Neural progenitor cell (in vitro differentiated cells): ENCODE measurements around the gene SLC51B. TPM values are rescaled to one million over a fixed set of nuclear protein-coding genes. Genes with fewer than 3 reads are reported as not detected.
"Not testable (repeated sequence)": the region's sequence is repeated elsewhere in the genome, so short reads cannot be mapped to it uniquely, and the experiment has no call there.

Experiments
- DNase-seq: peaks from one replicate; pipeline ENCODE4 v3.0.0-alpha.2; 2016; ENCODE audit warnings: low spot score
- H2AFZ ChIP-seq: fragments of 200-600 bp; sonication (generic); replicated peaks from 2 replicates; pipeline ENCODE4 v1.6.1; 2016; ENCODE audit warnings: antibody characterized with exemption
- H3F3A ChIP-seq: fragments of 200-600 bp; sonication (generic); 2 replicates; pipeline ENCODE4 v1.6.1; 2016; ENCODE audit warnings: antibody characterized with exemption, low read depth
- H3K27ac ChIP-seq: fragments of 200-600 bp; sonication (generic); 2 replicates; pipeline ENCODE4 v1.5.1; 2016; ENCODE audit warnings: mild to moderate bottlenecking
- H3K27me3 ChIP-seq: fragments of 200-600 bp; sonication (generic); 2 replicates; pipeline ENCODE4 v1.6.1; 2016; ENCODE audit warnings: mild to moderate bottlenecking, moderate library complexity
- H3K36me3 ChIP-seq: fragments of 200-600 bp; sonication (generic); 2 replicates; pipeline ENCODE4 v1.5.1; 2016
- H3K4me1 ChIP-seq: fragments of 200-600 bp; sonication (generic); 2 replicates; pipeline ENCODE4 v1.6.1; 2016; ENCODE audit warnings: mixed run types
- H3K4me2 ChIP-seq: fragments of 200-600 bp; sonication (generic); 2 replicates; pipeline ENCODE4 v1.6.1; 2016
- H3K4me3 ChIP-seq: fragments of 200-600 bp; sonication (generic); 2 replicates; pipeline ENCODE4 v1.5.1; 2016
- H3K79me2 ChIP-seq: fragments of 200-600 bp; sonication (generic); 2 replicates; pipeline ENCODE4 v1.6.1; 2016; ENCODE audit warnings: low read depth
- H3K9ac ChIP-seq: fragments of 200-600 bp; sonication (generic); 2 replicates; pipeline ENCODE4 v1.6.1; 2016
- H3K9me3 ChIP-seq: fragments of 200-600 bp; sonication (generic); 2 replicates; pipeline ENCODE4 v1.5.1; 2016; ENCODE audit warnings: low read depth
- H4K20me1 ChIP-seq: fragments of 200-600 bp; sonication (generic); 2 replicates; pipeline ENCODE4 v1.6.1; 2016; ENCODE audit warnings: low read depth
- H3K27ac Mint-ChIP-seq: 3 replicates; pipeline ENCODE4 v1.8.0; 2021; ENCODE audit warnings: mixed read lengths
- H3K27me3 Mint-ChIP-seq: 2 replicates; pipeline ENCODE4 v1.8.0; 2022; ENCODE audit warnings: low read depth, mild to moderate bottlenecking, inconsistent platforms, moderate library complexity, mixed read lengths; ENCODE audit not compliant: insufficient read depth
- H3K36me3 Mint-ChIP-seq: 3 replicates; pipeline ENCODE4 v1.8.0; 2021; ENCODE audit warnings: mixed read lengths
- H3K4me1 Mint-ChIP-seq: 3 replicates; pipeline ENCODE4 v1.8.0; 2021; ENCODE audit warnings: mixed read lengths
- H3K4me3 Mint-ChIP-seq: 3 replicates; pipeline ENCODE4 v1.8.0; 2021; ENCODE audit warnings: mild to moderate bottlenecking, moderate library complexity, mixed read lengths
- H3K9me3 Mint-ChIP-seq: 3 replicates; pipeline ENCODE4 v1.8.0; 2020; ENCODE audit warnings: mixed read lengths
- EZH2 ChIP-seq: fragments of 200-600 bp; sonication (generic); IDR thresholded peaks from 2 replicates; pipeline ENCODE4 v1.6.1; 2017; ENCODE audit warnings: antibody characterized with exemption, mild to moderate bottlenecking, moderate library complexity
- EZH2phosphoT487 ChIP-seq: fragments of 200-600 bp; sonication (generic); IDR thresholded peaks from 2 replicates; pipeline ENCODE4 v1.6.1; 2017; ENCODE audit warnings: antibody characterized with exemption
- total RNA-seq: library from RNA; depleted of rRNA; stranded (reverse); fragments of >200 nt; gene quantifications from 2 replicates; pipeline ENCODE4 v1.2.3, GENCODE V29; 2015; ENCODE audit warnings: low replicate concordance
- TF ChIP-seq, protein P1 (sequence below): fragments of 200-600 bp; sonication (generic); IDR thresholded peaks from 2 replicates; pipeline ENCODE4 v1.5.1; 2017; ENCODE audit warnings: antibody characterized with exemption, mild to moderate bottlenecking

SLC51B gene
- total RNA-seq, 1 donor from 2014 or later: not detected

DNA sequence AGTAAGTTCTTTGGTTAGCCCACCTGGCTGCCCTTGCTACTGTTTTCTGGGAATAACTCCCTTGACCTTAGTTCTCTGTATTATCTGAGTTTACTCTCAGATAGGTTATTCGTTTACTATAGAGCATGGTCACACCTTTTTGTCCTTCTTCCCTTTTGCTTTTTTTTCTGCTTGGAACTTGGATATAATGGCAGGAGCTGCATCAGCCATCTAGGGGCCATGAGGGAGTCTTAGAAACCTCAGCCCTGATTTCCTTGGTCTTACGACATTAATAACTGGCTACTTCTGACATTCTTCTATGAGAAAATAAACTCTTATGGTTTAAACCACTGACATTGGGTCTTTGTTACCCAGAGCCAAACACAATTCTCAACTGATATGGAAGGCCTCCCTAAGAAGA lies 3.4 kb upstream of the SLC51B start:
- Histone ChIP-seq H3K9ac (no peak overlapping the region), H3F3A (no peaks in the 10 kb centered on the region), H3K27me3 (no peaks in the 10 kb centered on the region), H3K4me2 (no peak overlapping the region), H3K4me3 (no peak overlapping the region), H3K79me2 (no peaks in the 10 kb centered on the region), H3K4me1 (no peaks in the 10 kb centered on the region), H3K27ac (no peak overlapping the region), H3K36me3 (no peaks in the 10 kb centered on the region), H2AFZ (no peak overlapping the region), H4K20me1 (no peaks in the 10 kb centered on the region), H3K9me3 (no peaks in the 10 kb centered on the region)
- Mint-ChIP-seq H3K27ac (no peak overlapping the region), H3K27me3 (peaks cover 5% of the 10 kb centered on the region), H3K4me3 (no peak overlapping the region), H3K36me3 (no peaks in the 10 kb centered on the region), H3K9me3 (no peaks in the 10 kb centered on the region), H3K4me1 (peaks cover 17% of the 10 kb centered on the region)
- TF ChIP-seq EZH2phosphoT487 (no peak), EZH2 (no peak)
- TF ChIP-seq, protein P1, sequence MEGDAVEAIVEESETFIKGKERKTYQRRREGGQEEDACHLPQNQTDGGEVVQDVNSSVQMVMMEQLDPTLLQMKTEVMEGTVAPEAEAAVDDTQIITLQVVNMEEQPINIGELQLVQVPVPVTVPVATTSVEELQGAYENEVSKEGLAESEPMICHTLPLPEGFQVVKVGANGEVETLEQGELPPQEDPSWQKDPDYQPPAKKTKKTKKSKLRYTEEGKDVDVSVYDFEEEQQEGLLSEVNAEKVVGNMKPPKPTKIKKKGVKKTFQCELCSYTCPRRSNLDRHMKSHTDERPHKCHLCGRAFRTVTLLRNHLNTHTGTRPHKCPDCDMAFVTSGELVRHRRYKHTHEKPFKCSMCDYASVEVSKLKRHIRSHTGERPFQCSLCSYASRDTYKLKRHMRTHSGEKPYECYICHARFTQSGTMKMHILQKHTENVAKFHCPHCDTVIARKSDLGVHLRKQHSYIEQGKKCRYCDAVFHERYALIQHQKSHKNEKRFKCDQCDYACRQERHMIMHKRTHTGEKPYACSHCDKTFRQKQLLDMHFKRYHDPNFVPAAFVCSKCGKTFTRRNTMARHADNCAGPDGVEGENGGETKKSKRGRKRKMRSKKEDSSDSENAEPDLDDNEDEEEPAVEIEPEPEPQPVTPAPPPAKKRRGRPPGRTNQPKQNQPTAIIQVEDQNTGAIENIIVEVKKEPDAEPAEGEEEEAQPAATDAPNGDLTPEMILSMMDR: no peak
- DNase-seq: no peak

DNA sequence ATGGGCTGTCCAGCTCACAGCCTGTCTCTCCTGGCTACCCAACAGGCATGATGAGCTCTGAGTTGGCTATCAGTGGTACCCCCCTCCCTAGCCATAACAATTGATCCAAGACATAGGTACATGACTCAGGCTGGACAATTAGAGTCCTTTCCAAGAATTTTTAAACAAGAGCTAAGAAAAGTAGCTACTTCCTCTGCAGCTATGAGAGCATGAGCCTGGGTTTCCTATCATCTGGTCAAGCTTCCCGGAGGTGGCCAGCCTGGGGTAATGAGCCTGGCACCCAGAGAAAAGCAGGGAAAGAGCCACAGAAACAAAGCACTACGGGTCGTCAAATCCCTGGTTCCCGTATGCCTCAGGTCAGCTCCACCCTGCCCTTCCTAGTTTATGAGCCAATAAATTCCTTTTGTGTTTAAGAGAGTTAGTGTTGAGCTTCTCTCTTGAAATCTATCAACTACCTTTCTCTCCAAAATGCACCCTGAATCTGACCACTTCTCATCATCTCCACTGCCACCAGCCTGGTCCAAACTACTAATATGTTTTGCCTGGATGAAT lies 2.3 kb upstream of the SLC51B start:
- TF ChIP-seq EZH2phosphoT487 (no peak), EZH2 (no peak)
- TF ChIP-seq, protein P1: no peak
- no peaks in the 10 kb centered on the region for H4K20me1 ChIP-seq
- H3K9me3 ChIP-seq: no peaks in the 10 kb centered on the region
- Mint-ChIP-seq H3K4me1 (peaks cover 19% of the 10 kb centered on the region), H3K9me3 (no peaks in the 10 kb centered on the region), H3K4me3 (no peak overlapping the region), H3K36me3 (no peaks in the 10 kb centered on the region), H3K27me3 (peaks cover 5% of the 10 kb centered on the region), H3K27ac (no peak overlapping the region)
- H3F3A ChIP-seq: no peaks in the 10 kb centered on the region
- no peak overlapping the region for H3K9ac ChIP-seq
- DNase-seq: no peak
- H3K36me3 ChIP-seq: no peaks in the 10 kb centered on the region
- H3K4me3 ChIP-seq: no peak overlapping the region
- no peak overlapping the region for H3K27ac ChIP-seq
- no peak overlapping the region for H2AFZ ChIP-seq
- no peak overlapping the region for H3K4me2 ChIP-seq
- no peaks in the 10 kb centered on the region for H3K79me2 ChIP-seq
- no peaks in the 10 kb centered on the region for H3K27me3 ChIP-seq
- no peaks in the 10 kb centered on the region for H3K4me1 ChIP-seq

DNA sequence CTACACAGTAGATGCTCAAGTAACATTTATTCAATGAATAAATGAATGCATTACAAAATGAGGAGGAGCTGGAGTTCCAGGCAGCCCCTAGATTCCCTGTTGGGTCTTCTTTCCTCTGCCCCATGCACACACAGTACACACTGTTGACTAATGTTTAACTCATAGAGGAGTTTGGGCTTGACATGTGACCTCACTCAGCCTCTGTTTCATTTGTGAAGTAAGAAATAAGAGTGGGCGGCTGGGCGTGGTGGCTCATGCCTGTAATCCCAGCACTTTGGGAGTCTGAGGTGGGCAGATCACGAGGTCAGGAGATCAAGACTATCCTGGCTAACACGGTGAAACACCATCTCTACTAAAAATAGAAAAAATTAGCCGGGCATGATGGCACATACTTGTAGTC lies 969 bp upstream of the SLC51B start:
- H3K27ac Mint-ChIP-seq, H3K4me2 ChIP-seq, H4K20me1 ChIP-seq, H3K79me2 ChIP-seq, H3K4me3 Mint-ChIP-seq, DNase-seq, H3K4me3 ChIP-seq, H3K27me3 Mint-ChIP-seq, H3K9me3 ChIP-seq, H3K36me3 Mint-ChIP-seq, H3K27ac ChIP-seq, H3K9ac ChIP-seq, H3K27me3 ChIP-seq, H2AFZ ChIP-seq, H3K9me3 Mint-ChIP-seq, H3K36me3 ChIP-seq, H3K4me1 ChIP-seq, H3F3A ChIP-seq: not testable (repeated sequence)
- peaks cover 20% of the 10 kb centered on the region for H3K4me1 Mint-ChIP-seq

DNA sequence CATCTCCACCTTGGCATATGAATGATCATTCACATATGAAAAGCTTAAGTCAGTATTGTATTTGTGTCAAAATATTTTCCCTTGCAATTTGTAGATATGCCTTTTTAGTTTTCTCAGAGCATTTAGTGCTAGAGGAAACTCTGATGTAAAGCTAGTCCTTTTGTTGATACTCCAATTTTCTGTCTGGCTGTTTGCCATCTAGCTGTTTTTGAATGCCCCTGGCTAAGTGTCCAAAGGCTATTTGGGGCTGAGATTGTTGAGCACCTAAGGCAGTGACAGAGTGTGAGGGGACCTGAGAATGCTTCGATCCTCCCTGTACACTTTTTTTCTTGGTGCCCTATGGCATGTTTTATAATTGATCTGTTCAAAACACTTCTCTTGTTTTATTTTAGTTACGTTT lies 3.1 kb downstream of the SLC51B start:
- Histone ChIP-seq H3K4me2 (no peak overlapping the region), H3F3A (no peaks in the 10 kb centered on the region), H3K27ac (no peak overlapping the region), H3K79me2 (no peaks in the 10 kb centered on the region), H3K27me3 (peaks cover 13% of the 10 kb centered on the region), H3K36me3 (no peaks in the 10 kb centered on the region), H3K9me3 (no peaks in the 10 kb centered on the region), H2AFZ (no peak overlapping the region), H3K9ac (no peak overlapping the region), H3K4me3 (no peak overlapping the region), H3K4me1 (no peaks in the 10 kb centered on the region), H4K20me1 (no peaks in the 10 kb centered on the region)
- no peaks in the 10 kb centered on the region for H3K9me3 Mint-ChIP-seq
- no peaks in the 10 kb centered on the region for H3K36me3 Mint-ChIP-seq
- no peak overlapping the region for H3K27ac Mint-ChIP-seq
- peaks cover 3% of the 10 kb centered on the region for H3K27me3 Mint-ChIP-seq
- no peak overlapping the region for H3K4me3 Mint-ChIP-seq
- TF ChIP-seq, protein P1: no peak
- TF ChIP-seq EZH2phosphoT487 (no peak), EZH2 (no peak)
- no peak for DNase-seq
- peaks cover 33% of the 10 kb centered on the region for H3K4me1 Mint-ChIP-seq
